SK-N-SH (cell line): ENCODE measurements around the gene CTDP1. TPM values are rescaled to one million over a fixed set of nuclear protein-coding genes. Genes with fewer than 3 reads are reported as not detected.

Source experiments
- CTCF ChIA-PET: fragments of 300-600, 350-600 bp; formaldehyde crosslinking; extraction: SDS; loops from one replicate; lab custom pipeline; 2021; lab: Yijun Ruan, JAX
- POLR2A ChIA-PET: fragments of 350-600 bp; sonication (Branson Sonifier 250); formaldehyde crosslinking; extraction: SDS; loops from one replicate; lab custom pipeline; 2020; ENCODE audit warnings: antibody characterized with exemption, inconsistent platforms; lab: Yijun Ruan, JAX
- DNase-seq: peaks from one replicate; pipeline ENCODE4 v3.0.0; 2012
- H2AFZ ChIP-seq: fragments of 200-600 bp; sonication (generic); 2 replicates; pipeline ENCODE4 v1.8.1; 2016; ENCODE audit warnings: antibody characterized with exemption, mild to moderate bottlenecking, low read depth
- H3F3A ChIP-seq: fragments of 200-600 bp; sonication (generic); replicated peaks from 2 replicates; pipeline ENCODE3; 2016; ENCODE audit warnings: antibody characterized with exemption, mild to moderate bottlenecking; ENCODE audit not compliant: insufficient read depth
- H3K27ac ChIP-seq, 2 experiments: fragments of 200-500 bp in 1 of 2; fragments of 200-600 bp in 1 of 2; sonication (Bioruptor generic) in 1 of 2; sonication (generic), shearing (Covaris generic) in 1 of 2; 2 replicates each; pipeline versions ENCODE4 v1.5.1 to v1.6.1; 2014 to 2016; ENCODE audit warnings: low read depth in 2 of 2, inconsistent platforms in 1 of 2, low read length in 1 of 2, mild to moderate bottlenecking in 1 of 2, mixed read lengths in 1 of 2
- H3K27me3 ChIP-seq: fragments of 200-600 bp; sonication (generic), shearing (Covaris generic); 2 replicates; pipeline ENCODE4 v1.6.1; 2016; ENCODE audit warnings: mixed run types; ENCODE audit not compliant: insufficient read depth
- H3K36me3 ChIP-seq, 2 experiments: fragments of 200-500 bp in 1 of 2; fragments of 200-600 bp in 1 of 2; sonication (Bioruptor generic) in 1 of 2; sonication (generic) in 1 of 2; replicated peaks in 1 of 2; 2 replicates each; pipeline versions ENCODE3 to v1.5.1; 2014 to 2016; ENCODE audit warnings: low read length in 1 of 2, mild to moderate bottlenecking in 1 of 2; ENCODE audit not compliant: insufficient read depth in 2 of 2, control insufficient read depth in 1 of 2
- H3K4me1 ChIP-seq, 2 experiments: fragments of 200-500 bp in 1 of 2; fragments of 200-600 bp in 1 of 2; sonication (Bioruptor generic) in 1 of 2; sonication (generic), shearing (Covaris generic) in 1 of 2; 2 replicates each; pipeline versions ENCODE4 v1.5.1 to v1.6.1; 2014 to 2016; ENCODE audit warnings: low read depth in 1 of 2, low read length in 1 of 2, mixed run types in 1 of 2; ENCODE audit not compliant: insufficient read depth in 2 of 2, control insufficient read depth in 1 of 2
- H3K4me2 ChIP-seq: fragments of 200-600 bp; sonication (generic), shearing (Covaris generic); 2 replicates; pipeline ENCODE4 v1.6.1; 2017; ENCODE audit warnings: mixed run types
- H3K4me3 ChIP-seq, 2 experiments: fragments of 200-500 bp in 1 of 2; fragments of 200-600 bp in 1 of 2; sonication (Bioruptor generic) in 1 of 2; sonication (generic), shearing (Covaris generic) in 1 of 2; 2 replicates each; pipeline versions ENCODE4 v1.5.1 to v1.8.1; 2014 to 2016; ENCODE audit warnings: low read depth in 2 of 2, inconsistent platforms in 1 of 2, low read length in 1 of 2, mild to moderate bottlenecking in 1 of 2, mixed read lengths in 1 of 2, moderate library complexity in 1 of 2
- H3K79me2 ChIP-seq: fragments of 200-600 bp; sonication (generic); 2 replicates; pipeline ENCODE4 v1.8.1; 2017; ENCODE audit warnings: mild to moderate bottlenecking; ENCODE audit not compliant: insufficient read depth
- H3K9ac ChIP-seq: fragments of 200-600 bp; sonication (generic); 2 replicates; pipeline ENCODE4 v1.6.1; 2017; ENCODE audit warnings: mixed run types
- H3K9me2 ChIP-seq: fragments of 200-600 bp; sonication (generic); 2 replicates; pipeline ENCODE4 v1.6.1; 2017; ENCODE audit warnings: mixed run types
- H3K9me3 ChIP-seq: fragments of 200-600 bp; sonication (generic); 2 replicates; pipeline ENCODE4 v1.6.1; 2017; ENCODE audit warnings: mixed run types, mild to moderate bottlenecking, moderate library complexity
- H4K20me1 ChIP-seq: fragments of 200-600 bp; sonication (generic); 2 replicates; pipeline ENCODE4 v1.6.1; 2017; ENCODE audit warnings: mild to moderate bottlenecking, mixed run types; ENCODE audit not compliant: insufficient read depth
- CHD2 ChIP-seq: fragments of 150-350 bp; IDR thresholded peaks from 2 replicates; pipeline ENCODE4 v1.6.1; 2018; ENCODE audit warnings: low read length; ENCODE audit not compliant: partially characterized antibody
- FOSL2 ChIP-seq: IDR thresholded peaks from 2 replicates; pipeline ENCODE4 v1.4.0; 2012; ENCODE audit warnings: low read depth, mild to moderate bottlenecking, moderate library complexity, borderline replicate concordance
- FOXJ3 ChIP-seq: sonication (generic); formaldehyde crosslinking; IDR thresholded peaks from 2 replicates; pipeline ENCODE4 v1.5.1; 2020; ENCODE audit warnings: mild to moderate bottlenecking, missing genetic modification reagents
- NRF1 ChIP-seq: IDR thresholded peaks from 2 replicates; pipeline ENCODE4 v1.6.1; 2012; ENCODE audit warnings: low read depth, mild to moderate bottlenecking, low read length
- RAD21 ChIP-seq: IDR thresholded peaks from 2 replicates; pipeline ENCODE4 v1.6.1; 2012; ENCODE audit warnings: mild to moderate bottlenecking, low read length
- RCOR1 ChIP-seq: fragments of 150-350 bp; IDR thresholded peaks from 2 replicates; pipeline ENCODE4 v1.6.1; 2017; ENCODE audit warnings: antibody characterized with exemption, low read length
- RXRA ChIP-seq: IDR thresholded peaks from 2 replicates; pipeline ENCODE4 v1.4.0; 2012; ENCODE audit warnings: low read depth, mild to moderate bottlenecking, borderline replicate concordance
- SMC3 ChIP-seq: IDR thresholded peaks from 2 replicates; pipeline ENCODE4 v1.6.1; 2012; ENCODE audit warnings: low read depth, low read length, improper control_type of control experiment
- TCF12 ChIP-seq: IDR thresholded peaks from 2 replicates; pipeline ENCODE4 v1.4.0; 2012
- WGBS: methylation state at CpG from one replicate; pipeline ENCODE4 v1.1.6; 2017; ENCODE audit warnings: low lambda C conversion rate; 5-methylcytosine and 5-hydroxymethylcytosine counted together
- polyA plus RNA-seq, 3 experiments: library from polyadenylated mRNA; depleted of rRNA; stranded (reverse); fragments of >200 nt; gene quantifications; 2 replicates each; pipeline ENCODE4 v1.2.3, GENCODE V29; 2012
- TF ChIP-seq, protein P1 (sequence below): IDR thresholded peaks from 2 replicates; pipeline ENCODE4; 2012
- TF ChIP-seq, protein P2 (sequence below): fragments of 200-600 bp; sonication (generic); IDR thresholded peaks from 2 replicates; pipeline ENCODE4 v1.6.1; 2017; ENCODE audit warnings: antibody characterized with exemption, mild to moderate bottlenecking, moderate library complexity
- TF ChIP-seq, protein P3 (sequence below): fragments of 150-350 bp; IDR thresholded peaks from 2 replicates; pipeline ENCODE4 v1.6.1; 2017; ENCODE audit warnings: antibody characterized with exemption, low read length, low read depth, borderline replicate concordance
- TF ChIP-seq, protein P4 (sequence below): IDR thresholded peaks from 2 replicates; pipeline ENCODE4 v1.4.0; 2012; ENCODE audit warnings: low read depth
- TF ChIP-seq, protein P5 (sequence below): IDR thresholded peaks from 2 replicates; pipeline ENCODE4 v1.4.0; 2012; ENCODE audit warnings: low read depth, borderline replicate concordance

Gene CTDP1
- polyA plus RNA-seq, 1 of the 3 experiments (the other 2 are of a cell fraction): 15.6 TPM

DNA sequence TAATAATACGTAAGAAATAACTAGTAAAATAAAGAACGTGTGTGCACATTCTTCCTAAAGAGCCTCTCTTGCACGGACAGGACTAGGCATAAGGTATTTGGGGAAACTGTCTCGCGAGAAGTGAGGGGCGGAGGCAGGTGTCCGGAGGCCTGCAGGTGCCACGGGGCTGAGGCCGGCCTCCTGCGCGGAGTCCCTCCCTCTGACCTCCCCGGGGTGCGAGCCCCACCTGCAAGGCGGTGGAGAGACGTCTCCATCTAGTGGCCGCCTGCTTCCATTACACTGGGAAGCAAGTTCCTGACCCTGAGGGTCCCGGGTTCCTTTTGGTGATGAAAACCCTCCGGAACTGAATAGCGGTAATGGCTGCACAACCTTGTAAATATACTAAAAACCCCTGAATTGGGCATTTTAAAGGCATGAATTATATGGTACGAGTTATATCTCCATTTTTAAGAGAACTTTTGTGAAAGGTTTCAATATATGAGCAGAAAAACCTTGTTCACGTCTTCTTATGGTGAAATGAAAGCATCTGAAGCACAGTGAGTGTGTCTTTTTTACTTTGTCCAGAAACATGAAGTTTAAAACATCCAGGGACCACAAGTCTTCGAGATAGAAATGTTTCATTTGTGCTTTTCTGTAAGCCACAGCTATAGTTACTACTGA is 35.5 kb upstream of the CTDP1 start:
- Histone ChIP-seq H3K27ac (no peak overlapping the region), H2AFZ (no peak overlapping the region), H3K4me1 (no peaks in the 10 kb centered on the region; a peak in 1 of 4 replicates), H3F3A (no peaks in the 10 kb centered on the region), H3K4me3 (no peak overlapping the region; a peak in 1 of 4 replicates), H3K36me3 (no peaks in the 10 kb centered on the region), H3K27me3 (peaks cover 71% of the 10 kb centered on the region), H3K9me2 (no peaks in the 10 kb centered on the region), H3K4me2 (no peak overlapping the region), H3K9ac (no peak overlapping the region), H4K20me1 (no peaks in the 10 kb centered on the region), H3K9me3 (no peaks in the 10 kb centered on the region), H3K79me2 (no peaks in the 10 kb centered on the region)
- WGBS: 8% methylated on average over 21 of the region's 22 CpGs
- peak; percentile 93 for DNase-seq
- TF ChIP-seq, protein P1, sequence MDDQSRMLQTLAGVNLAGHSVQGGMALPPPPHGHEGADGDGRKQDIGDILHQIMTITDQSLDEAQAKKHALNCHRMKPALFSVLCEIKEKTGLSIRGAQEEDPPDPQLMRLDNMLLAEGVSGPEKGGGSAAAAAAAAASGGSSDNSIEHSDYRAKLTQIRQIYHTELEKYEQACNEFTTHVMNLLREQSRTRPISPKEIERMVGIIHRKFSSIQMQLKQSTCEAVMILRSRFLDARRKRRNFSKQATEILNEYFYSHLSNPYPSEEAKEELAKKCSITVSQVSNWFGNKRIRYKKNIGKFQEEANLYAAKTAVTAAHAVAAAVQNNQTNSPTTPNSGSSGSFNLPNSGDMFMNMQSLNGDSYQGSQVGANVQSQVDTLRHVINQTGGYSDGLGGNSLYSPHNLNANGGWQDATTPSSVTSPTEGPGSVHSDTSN: no peak
- TF ChIP-seq, protein P2, sequence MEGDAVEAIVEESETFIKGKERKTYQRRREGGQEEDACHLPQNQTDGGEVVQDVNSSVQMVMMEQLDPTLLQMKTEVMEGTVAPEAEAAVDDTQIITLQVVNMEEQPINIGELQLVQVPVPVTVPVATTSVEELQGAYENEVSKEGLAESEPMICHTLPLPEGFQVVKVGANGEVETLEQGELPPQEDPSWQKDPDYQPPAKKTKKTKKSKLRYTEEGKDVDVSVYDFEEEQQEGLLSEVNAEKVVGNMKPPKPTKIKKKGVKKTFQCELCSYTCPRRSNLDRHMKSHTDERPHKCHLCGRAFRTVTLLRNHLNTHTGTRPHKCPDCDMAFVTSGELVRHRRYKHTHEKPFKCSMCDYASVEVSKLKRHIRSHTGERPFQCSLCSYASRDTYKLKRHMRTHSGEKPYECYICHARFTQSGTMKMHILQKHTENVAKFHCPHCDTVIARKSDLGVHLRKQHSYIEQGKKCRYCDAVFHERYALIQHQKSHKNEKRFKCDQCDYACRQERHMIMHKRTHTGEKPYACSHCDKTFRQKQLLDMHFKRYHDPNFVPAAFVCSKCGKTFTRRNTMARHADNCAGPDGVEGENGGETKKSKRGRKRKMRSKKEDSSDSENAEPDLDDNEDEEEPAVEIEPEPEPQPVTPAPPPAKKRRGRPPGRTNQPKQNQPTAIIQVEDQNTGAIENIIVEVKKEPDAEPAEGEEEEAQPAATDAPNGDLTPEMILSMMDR: peak; percentile 93
- peak; percentile 68 for TF ChIP-seq SMC3
- TF ChIP-seq RAD21: peak; percentile 82
- TF ChIP-seq CHD2: peak; percentile 6
- ChIA-PET CTCF (interaction anchor here (0.6 to 3.8 kb wide), 8 partner anchors 11 to 333 kb away, joined by 3 to 41 read pairs (median 3); no protein-coding TSS in a partner anchor), POLR2A (no interaction called here)

DNA sequence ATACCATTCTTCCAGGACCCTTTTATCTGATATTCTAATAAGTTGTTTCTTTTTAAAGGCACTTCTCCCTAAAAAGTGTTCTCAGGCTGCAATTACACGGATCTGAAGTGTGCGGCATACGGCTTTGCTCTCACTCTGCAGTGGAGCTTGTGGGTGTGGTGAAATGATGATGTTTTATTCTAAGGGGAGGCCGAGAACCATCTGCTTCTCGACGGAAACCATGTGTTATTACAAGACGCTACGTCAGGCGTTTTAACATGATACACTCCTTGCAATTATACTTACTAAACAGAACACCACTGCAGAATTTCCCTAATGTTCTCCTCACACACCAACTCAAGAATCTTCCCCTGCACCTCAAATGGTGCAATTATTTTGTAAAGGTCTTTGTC is 34.9 kb upstream of the CTDP1 start:
- H3F3A ChIP-seq: no peaks in the 10 kb centered on the region
- TF ChIP-seq, protein P3, sequence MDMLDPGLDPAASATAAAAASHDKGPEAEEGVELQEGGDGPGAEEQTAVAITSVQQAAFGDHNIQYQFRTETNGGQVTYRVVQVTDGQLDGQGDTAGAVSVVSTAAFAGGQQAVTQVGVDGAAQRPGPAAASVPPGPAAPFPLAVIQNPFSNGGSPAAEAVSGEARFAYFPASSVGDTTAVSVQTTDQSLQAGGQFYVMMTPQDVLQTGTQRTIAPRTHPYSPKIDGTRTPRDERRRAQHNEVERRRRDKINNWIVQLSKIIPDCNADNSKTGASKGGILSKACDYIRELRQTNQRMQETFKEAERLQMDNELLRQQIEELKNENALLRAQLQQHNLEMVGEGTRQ: no peak
- TF ChIP-seq TCF12 (no peak), RCOR1 (no peak), RXRA (no peak), NRF1 (no peak), FOSL2 (no peak), FOXJ3 (no peak)
- TF ChIP-seq, protein P4, sequence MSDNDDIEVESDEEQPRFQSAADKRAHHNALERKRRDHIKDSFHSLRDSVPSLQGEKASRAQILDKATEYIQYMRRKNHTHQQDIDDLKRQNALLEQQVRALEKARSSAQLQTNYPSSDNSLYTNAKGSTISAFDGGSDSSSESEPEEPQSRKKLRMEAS: no peak
- TF ChIP-seq, protein P5, sequence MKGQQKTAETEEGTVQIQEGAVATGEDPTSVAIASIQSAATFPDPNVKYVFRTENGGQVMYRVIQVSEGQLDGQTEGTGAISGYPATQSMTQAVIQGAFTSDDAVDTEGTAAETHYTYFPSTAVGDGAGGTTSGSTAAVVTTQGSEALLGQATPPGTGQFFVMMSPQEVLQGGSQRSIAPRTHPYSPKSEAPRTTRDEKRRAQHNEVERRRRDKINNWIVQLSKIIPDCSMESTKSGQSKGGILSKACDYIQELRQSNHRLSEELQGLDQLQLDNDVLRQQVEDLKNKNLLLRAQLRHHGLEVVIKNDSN: no peak
- no peak overlapping the region for H3K4me3 ChIP-seq
- no peaks in the 10 kb centered on the region for H3K9me2 ChIP-seq
- no peak overlapping the region for H3K27ac ChIP-seq
- H2AFZ ChIP-seq: no peak overlapping the region
- H3K4me2 ChIP-seq: no peak overlapping the region
- POLR2A ChIA-PET: no interaction called here
- CTCF ChIA-PET: interaction anchor here (0.5 to 3.8 kb wide), 7 partner anchors 10 to 263 kb away, joined by 3 to 41 read pairs (median 3); no protein-coding TSS in a partner anchor
- H3K79me2 ChIP-seq: no peaks in the 10 kb centered on the region
- H3K36me3 ChIP-seq: no peaks in the 10 kb centered on the region
- H3K9me3 ChIP-seq: no peaks in the 10 kb centered on the region
- 8% methylated on average over 9 of the region's 9 CpGs for WGBS
- H4K20me1 ChIP-seq: no peaks in the 10 kb centered on the region
- DNase-seq: no peak
- H3K9ac ChIP-seq: no peak overlapping the region
- H3K27me3 ChIP-seq: peaks cover 71% of the 10 kb centered on the region
- H3K4me1 ChIP-seq: no peaks in the 10 kb centered on the region; a peak in 1 of 4 replicates
